ENCODE measurements around the gene SLC11A2. TPM values are rescaled to one million over a fixed set of nuclear protein-coding genes. Genes with fewer than 3 reads are reported as not detected.
"Not testable (repeated sequence)": the region's sequence is repeated elsewhere in the genome, so short reads cannot be mapped to it uniquely, and the experiment has no call there.

Gene SLC11A2
- total and polyA plus RNA-seq, 4 donors, result 11.1 to 97.2 (median 46.2) TPM

- H3K4me1 ChIP-seq (ENCODE audit: control insufficient read depth in 1 of 2, insufficient read depth in 2 of 2, low read length in 2 of 2), result peaks cover 3% of the 10 kb centered on the region in 2 donors
- no peaks in the 10 kb centered on the region for H3K27me3 ChIP-seq (ENCODE audit: control insufficient read depth in 1 of 2, insufficient read depth in 2 of 2, low read length in 1 of 2)
- H3K4me3 ChIP-seq (ENCODE audit: low read length in 2 of 2), result no peak overlapping the region
- H3K9me3 ChIP-seq (ENCODE audit: control insufficient read depth, low read length), result no peaks in the 10 kb centered on the region
- H3K27ac ChIP-seq (ENCODE audit: low read depth in 1 of 2, low read length in 2 of 2), result peak overlapping the region; percentile 7 to 42
- H3K36me3 ChIP-seq (ENCODE audit: control insufficient read depth in 1 of 2, insufficient read depth in 2 of 2, low read length in 1 of 2), result no peaks in the 10 kb centered on the region
- ATAC-seq (ENCODE audit: low FRiP score) (peak; percentile 53), DNase-seq (no peak)
- 31 to 40% methylated on average over 6 of the region's 6 CpGs for WGBS, 2 donors
- intact Hi-C loops (cut with DNase I), result loop anchor here in 1 of 2 donors (2.0 kb wide), 1 partner anchor 48 kb away; no protein-coding TSS in a partner anchor
Observed at GRCh38 chr12:50934981-50935807, 91.0 kb downstream of the SLC11A2 start.

- DNase-seq, result no peak
- H3K36me3 ChIP-seq (ENCODE audit: control insufficient read depth in 1 of 2, insufficient read depth in 2 of 2, low read length in 1 of 2), result peaks cover 0 to 2% of the 10 kb centered on the region in 2 donors
- no peak overlapping the region for H3K4me3 ChIP-seq (ENCODE audit: low read length in 2 of 2)
- peaks cover 3% of the 10 kb centered on the region in 2 donors for H3K4me1 ChIP-seq (ENCODE audit: control insufficient read depth in 1 of 2, insufficient read depth in 2 of 2, low read length in 2 of 2)
- intact Hi-C loops (cut with DNase I), result loop anchor here in 1 of 2 donors (2.0 kb wide), 1 partner anchor 48 kb away; no protein-coding TSS in a partner anchor
- ATAC-seq (ENCODE audit: low FRiP score), result peak; percentile 57
- H3K27ac ChIP-seq (ENCODE audit: low read depth in 1 of 2, low read length in 2 of 2), result peak overlapping the region; percentile 39 to 57
- H3K9me3 ChIP-seq (ENCODE audit: control insufficient read depth, low read length), result no peaks in the 10 kb centered on the region
- H3K27me3 ChIP-seq (ENCODE audit: control insufficient read depth in 1 of 2, insufficient read depth in 2 of 2, low read length in 1 of 2), result no peaks in the 10 kb centered on the region
- WGBS, 2 donors, result 18 to 22% methylated on average over 3 of the region's 3 CpGs
Observed at GRCh38 chr12:50934371-50934851, 91.8 kb downstream of the SLC11A2 start.

GRCh38 chr12:50933459-50934124 lies 92.6 kb downstream of the SLC11A2 start:
- ATAC-seq (ENCODE audit: low FRiP score), result peak; percentile 44
- 91 to 93% methylated on average over 2 of the region's 2 CpGs for WGBS, 2 donors
- Histone ChIP-seq H3K27ac (ENCODE audit: low read depth in 1 of 2, low read length in 2 of 2) (peak overlapping the region in 1 of 2 donors; percentile 50), H3K36me3 (ENCODE audit: control insufficient read depth in 1 of 2, insufficient read depth in 2 of 2, low read length in 1 of 2) (peaks cover 0 to 2% of the 10 kb centered on the region in 2 donors), H3K9me3 (ENCODE audit: control insufficient read depth, low read length) (no peaks in the 10 kb centered on the region), H3K4me3 (ENCODE audit: low read length in 2 of 2) (no peak overlapping the region), H3K27me3 (ENCODE audit: control insufficient read depth in 1 of 2, insufficient read depth in 2 of 2, low read length in 1 of 2) (no peaks in the 10 kb centered on the region), H3K4me1 (ENCODE audit: control insufficient read depth in 1 of 2, insufficient read depth in 2 of 2, low read length in 2 of 2) (peaks cover 3% of the 10 kb centered on the region in 2 donors)
- DNase-seq, result no peak
- intact Hi-C loops (cut with DNase I), result loop anchor here in 1 of 2 donors (2.0 kb wide), 1 partner anchor 49 kb away; no protein-coding TSS in a partner anchor

- no peak for DNase-seq
- 80 to 82% methylated on average over 2 of the region's 2 CpGs for WGBS, 2 donors
- Histone ChIP-seq H3K36me3 (ENCODE audit: control insufficient read depth in 1 of 2, insufficient read depth in 2 of 2, low read length in 1 of 2) (peaks cover 0 to 2% of the 10 kb centered on the region in 2 donors), H3K4me3 (ENCODE audit: low read length in 2 of 2) (no peak overlapping the region), H3K27ac (ENCODE audit: low read depth in 1 of 2, low read length in 2 of 2) (peak overlapping the region in 1 of 2 donors; percentile 15), H3K27me3 (ENCODE audit: control insufficient read depth in 1 of 2, insufficient read depth in 2 of 2, low read length in 1 of 2) (no peaks in the 10 kb centered on the region), H3K9me3 (ENCODE audit: control insufficient read depth, low read length) (no peaks in the 10 kb centered on the region), H3K4me1 (ENCODE audit: control insufficient read depth in 1 of 2, insufficient read depth in 2 of 2, low read length in 2 of 2) (peaks cover 3% of the 10 kb centered on the region in 2 donors)
- ATAC-seq (ENCODE audit: low FRiP score), result no peak
- intact Hi-C loops (cut with DNase I), result no loop called here
Observed at GRCh38 chr12:50932787-50933280, 93.3 kb downstream of the SLC11A2 start.

GRCh38 chr12:50930477-50930876 lies 95.7 kb downstream of the SLC11A2 start:
- H3K36me3 ChIP-seq (ENCODE audit: control insufficient read depth in 1 of 2, insufficient read depth in 2 of 2, low read length in 1 of 2); DNase-seq; H3K4me3 ChIP-seq (ENCODE audit: low read length in 2 of 2); ATAC-seq (ENCODE audit: low FRiP score); H3K9me3 ChIP-seq (ENCODE audit: control insufficient read depth, low read length); H3K27ac ChIP-seq (ENCODE audit: low read depth in 1 of 2, low read length in 2 of 2); H3K4me1 ChIP-seq (ENCODE audit: control insufficient read depth in 1 of 2, insufficient read depth in 2 of 2, low read length in 2 of 2); H3K27me3 ChIP-seq (ENCODE audit: control insufficient read depth in 1 of 2, insufficient read depth in 2 of 2, low read length in 1 of 2); intact Hi-C loops (cut with DNase I): not testable (repeated sequence)
- WGBS, 2 donors, result 92 to 93% methylated on average over 12 of the region's 12 CpGs

- no peak for ATAC-seq (ENCODE audit: low FRiP score)
- Histone ChIP-seq H3K4me1 (ENCODE audit: control insufficient read depth in 1 of 2, insufficient read depth in 2 of 2, low read length in 2 of 2) (peaks cover 3% of the 10 kb centered on the region in 2 donors), H3K4me3 (ENCODE audit: low read length in 2 of 2) (no peak overlapping the region), H3K36me3 (ENCODE audit: control insufficient read depth in 1 of 2, insufficient read depth in 2 of 2, low read length in 1 of 2) (peaks cover 0 to 2% of the 10 kb centered on the region in 2 donors), H3K27ac (ENCODE audit: low read depth in 1 of 2, low read length in 2 of 2) (no peak overlapping the region), H3K9me3 (ENCODE audit: control insufficient read depth, low read length) (no peaks in the 10 kb centered on the region), H3K27me3 (ENCODE audit: control insufficient read depth in 1 of 2, insufficient read depth in 2 of 2, low read length in 1 of 2) (no peaks in the 10 kb centered on the region)
- intact Hi-C loops (cut with DNase I), result loop anchor here in 1 of 2 donors (10.0 kb wide), 1 partner anchor 105 kb away; no protein-coding TSS in a partner anchor
- DNase-seq, result no peak
- 67 to 73% methylated on average over 3 of the region's 3 CpGs for WGBS, 2 donors
Observed at GRCh38 chr12:50929831-50930230, 96.4 kb downstream of the SLC11A2 start.

Other genes with a start within 250 kb of the SLC11A2 start
- not detected for gene TMPRSS12, start 183.5 kb downstream of the SLC11A2 start, total RNA-seq
- not detected for gene TMPRSS12, start 183.5 kb downstream of the SLC11A2 start, polyA plus RNA-seq
- not detected for gene HIGD1C, start 73.8 kb downstream of the SLC11A2 start, total RNA-seq
- not detected for gene HIGD1C, start 73.8 kb downstream of the SLC11A2 start, polyA plus RNA-seq
- 10 to 100 TPM; 32.6 to 62.3 TPM for gene LETMD1, start 21.9 kb upstream of the SLC11A2 start, total RNA-seq
- 10 to 100 TPM; 52.6 to 59.6 TPM for gene LETMD1, start 21.9 kb upstream of the SLC11A2 start, polyA plus RNA-seq
- 10 to 100 TPM; 32.3 to 34.5 TPM for gene CSRNP2, start 57.2 kb upstream of the SLC11A2 start, total RNA-seq
- gene CSRNP2, start 57.2 kb upstream of the SLC11A2 start, polyA plus RNA-seq, result 10 to 100 TPM in 1 of 2 donors, 1 to 10 TPM in 1; 6.1 to 19.0 TPM
- 10 to 100 TPM; 15.6 to 25.4 TPM for gene TFCP2, start 146.8 kb upstream of the SLC11A2 start, total RNA-seq
- gene TFCP2, start 146.8 kb upstream of the SLC11A2 start, polyA plus RNA-seq, result 1 to 10 TPM; 8.9 to 9.7 TPM
- gene POU6F1, start 191.7 kb upstream of the SLC11A2 start, total RNA-seq, result 10 to 100 TPM; 29.3 to 36.5 TPM
- 10 to 100 TPM; 13.3 to 30.1 TPM for gene POU6F1, start 191.7 kb upstream of the SLC11A2 start, polyA plus RNA-seq
- 100 to 1,000 TPM; 167 to 171 TPM for gene DAZAP2, start 212.4 kb upstream of the SLC11A2 start, total RNA-seq
- gene DAZAP2, start 212.4 kb upstream of the SLC11A2 start, polyA plus RNA-seq, result 100 to 1,000 TPM; 271 to 311 TPM
- 1 to 10 TPM; 8.4 to 9.3 TPM for gene SMAGP, start 244.0 kb upstream of the SLC11A2 start, total RNA-seq
- 1 to 10 TPM; 4.1 to 4.5 TPM for gene SMAGP, start 244.0 kb upstream of the SLC11A2 start, polyA plus RNA-seq

All from aorta (tissue), 5 donors.